Subcutaneous adipose tissue (tissue), 4 donors: ENCODE data around the gene SWSAP1. TPM values are rescaled to one million over a fixed set of nuclear protein-coding genes. Genes with fewer than 3 reads are reported as not detected.

Source experiments
- total RNA-seq, 4 donors: library from RNA; depleted of rRNA; stranded (reverse); fragments of >200 nt; gene quantifications; one replicate each; pipeline ENCODE4 v1.1.0, GENCODE V29; 2016
- TF ChIP-seq, protein P1 (sequence below): fragments of 450-650 bp; IDR thresholded peaks from one replicate; pipeline ENCODE4 v1.5.1; 2016; ENCODE audit warnings: low read depth, mild to moderate bottlenecking, control low read depth, antibody characterized with exemption, moderate library complexity

SWSAP1 gene, protein sequence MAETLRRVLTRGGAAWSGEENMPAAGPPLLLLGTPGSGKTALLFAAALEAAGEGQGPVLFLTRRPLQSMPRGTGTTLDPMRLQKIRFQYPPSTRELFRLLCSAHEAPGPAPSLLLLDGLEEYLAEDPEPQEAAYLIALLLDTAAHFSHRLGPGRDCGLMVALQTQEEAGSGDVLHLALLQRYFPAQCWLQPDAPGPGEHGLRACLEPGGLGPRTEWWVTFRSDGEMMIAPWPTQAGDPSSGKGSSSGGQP
- 1 to 10 TPM in 2 of 4 donors, under 1 TPM in 1, not detected in 1; 0.66 to 3.0 (median 1.0) TPM for total RNA-seq

DNA sequence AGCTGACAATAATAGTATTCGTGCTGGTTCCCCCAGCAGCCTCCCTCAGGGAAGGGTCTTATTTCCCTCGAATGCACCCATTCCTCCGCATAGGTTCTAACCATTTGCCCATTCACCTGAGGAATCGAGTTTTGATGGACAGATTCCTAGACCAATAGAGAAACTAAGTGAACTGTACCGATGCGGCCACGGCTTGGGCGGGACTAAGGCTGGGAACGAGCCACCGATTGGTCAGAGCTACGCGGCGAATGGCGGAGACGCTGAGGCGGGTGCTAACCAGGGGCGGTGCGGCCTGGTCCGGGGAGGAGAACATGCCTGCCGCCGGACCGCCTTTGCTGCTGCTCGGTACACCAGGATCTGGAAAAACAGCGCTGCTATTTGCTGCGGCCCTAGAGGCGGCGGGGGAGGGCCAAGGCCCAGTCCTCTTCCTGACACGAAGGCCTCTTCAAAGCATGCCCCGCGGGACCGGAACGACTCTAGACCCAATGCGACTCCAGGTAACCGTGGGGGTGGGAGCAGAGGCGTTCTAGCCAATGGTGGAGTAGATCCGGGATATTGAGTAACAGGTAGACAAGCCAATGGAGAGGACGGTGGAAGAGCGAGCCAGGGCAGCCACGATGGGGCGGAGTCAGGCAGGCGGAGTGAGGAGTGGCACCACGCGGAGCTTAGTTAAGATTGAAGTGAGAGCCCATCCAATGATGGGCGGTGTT, at the start of gene SWSAP1:
SWSAP1 (plus strand) TSS at position 234 of the 710 bp plus-strand sequence; CDS start at position 249, 15 bp downstream.
- TF ChIP-seq, protein P1, sequence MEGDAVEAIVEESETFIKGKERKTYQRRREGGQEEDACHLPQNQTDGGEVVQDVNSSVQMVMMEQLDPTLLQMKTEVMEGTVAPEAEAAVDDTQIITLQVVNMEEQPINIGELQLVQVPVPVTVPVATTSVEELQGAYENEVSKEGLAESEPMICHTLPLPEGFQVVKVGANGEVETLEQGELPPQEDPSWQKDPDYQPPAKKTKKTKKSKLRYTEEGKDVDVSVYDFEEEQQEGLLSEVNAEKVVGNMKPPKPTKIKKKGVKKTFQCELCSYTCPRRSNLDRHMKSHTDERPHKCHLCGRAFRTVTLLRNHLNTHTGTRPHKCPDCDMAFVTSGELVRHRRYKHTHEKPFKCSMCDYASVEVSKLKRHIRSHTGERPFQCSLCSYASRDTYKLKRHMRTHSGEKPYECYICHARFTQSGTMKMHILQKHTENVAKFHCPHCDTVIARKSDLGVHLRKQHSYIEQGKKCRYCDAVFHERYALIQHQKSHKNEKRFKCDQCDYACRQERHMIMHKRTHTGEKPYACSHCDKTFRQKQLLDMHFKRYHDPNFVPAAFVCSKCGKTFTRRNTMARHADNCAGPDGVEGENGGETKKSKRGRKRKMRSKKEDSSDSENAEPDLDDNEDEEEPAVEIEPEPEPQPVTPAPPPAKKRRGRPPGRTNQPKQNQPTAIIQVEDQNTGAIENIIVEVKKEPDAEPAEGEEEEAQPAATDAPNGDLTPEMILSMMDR = no peak

DNA sequence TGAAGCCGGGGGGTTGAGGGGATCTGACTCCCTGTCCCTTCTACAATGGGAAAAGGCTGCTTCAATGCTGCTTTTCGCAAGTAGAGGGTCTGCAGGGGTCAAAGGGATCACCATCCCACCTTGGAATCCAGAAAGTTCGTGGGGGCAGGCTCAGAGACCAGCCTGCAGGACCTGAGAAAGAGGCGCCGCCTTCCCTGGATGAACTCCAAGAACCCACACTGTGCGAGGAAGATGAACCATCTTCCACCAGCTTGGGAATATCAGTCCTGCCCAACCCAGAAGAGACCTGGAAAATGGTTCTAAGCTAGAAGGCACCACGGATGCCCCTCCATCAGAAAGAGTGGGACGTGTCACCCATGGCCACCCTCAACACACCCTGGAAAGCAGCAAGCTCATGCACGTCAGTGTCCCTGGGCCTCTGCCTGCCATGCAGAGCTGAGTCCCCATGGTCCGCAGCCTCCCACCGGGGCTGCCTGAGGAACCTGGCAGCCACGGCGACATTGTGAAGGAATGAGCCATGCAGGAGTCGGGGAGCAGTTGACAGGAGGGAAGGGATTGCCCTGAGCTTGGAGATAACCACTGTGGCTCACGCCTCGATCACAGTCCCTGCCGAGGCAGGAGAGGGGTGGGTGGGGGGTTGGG, 49.6 kb upstream of the SWSAP1 start:
- TF ChIP-seq, protein P1 = no peak

DNA sequence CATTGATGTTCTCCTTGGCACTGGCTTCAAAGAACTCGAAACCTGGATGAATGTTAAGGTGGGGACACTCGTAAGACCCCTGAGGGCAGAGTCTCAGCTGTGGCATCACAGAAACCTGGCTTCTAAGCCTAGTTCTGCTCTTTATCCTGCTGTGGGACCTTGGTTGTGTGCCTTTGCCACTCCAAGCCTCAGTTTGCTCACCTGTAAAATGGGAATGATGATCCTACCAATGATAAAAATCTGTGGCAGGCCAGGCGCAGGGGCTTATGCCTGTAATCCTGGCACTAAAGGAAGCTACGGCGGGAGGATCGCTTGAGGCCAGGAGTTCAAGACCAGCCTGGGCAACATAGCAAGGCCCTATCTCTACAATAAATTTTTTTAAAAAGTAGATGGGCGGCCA, 48.9 kb upstream of the SWSAP1 start:
- TF ChIP-seq, protein P1 = no peak

DNA sequence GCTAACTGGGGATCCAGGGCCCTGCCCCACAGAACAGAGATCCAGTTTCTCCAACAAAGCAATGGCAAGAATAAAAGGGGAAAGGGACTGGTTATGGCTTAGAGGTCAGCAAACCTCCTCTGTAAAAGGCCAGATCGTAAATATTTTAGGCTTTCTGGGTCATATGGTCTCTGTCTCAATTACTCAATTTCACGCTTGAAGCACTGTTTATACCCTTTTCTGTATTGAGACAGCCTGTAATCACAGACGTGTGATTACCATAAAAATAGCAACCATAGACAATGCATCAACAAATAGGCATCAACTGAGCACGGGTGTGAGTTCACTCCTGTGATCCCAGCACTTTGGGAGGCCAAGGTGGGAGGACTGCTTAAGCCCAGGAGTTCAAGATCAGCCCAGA, 44.3 kb upstream of the SWSAP1 start:
- TF ChIP-seq, protein P1 = no peak

DNA sequence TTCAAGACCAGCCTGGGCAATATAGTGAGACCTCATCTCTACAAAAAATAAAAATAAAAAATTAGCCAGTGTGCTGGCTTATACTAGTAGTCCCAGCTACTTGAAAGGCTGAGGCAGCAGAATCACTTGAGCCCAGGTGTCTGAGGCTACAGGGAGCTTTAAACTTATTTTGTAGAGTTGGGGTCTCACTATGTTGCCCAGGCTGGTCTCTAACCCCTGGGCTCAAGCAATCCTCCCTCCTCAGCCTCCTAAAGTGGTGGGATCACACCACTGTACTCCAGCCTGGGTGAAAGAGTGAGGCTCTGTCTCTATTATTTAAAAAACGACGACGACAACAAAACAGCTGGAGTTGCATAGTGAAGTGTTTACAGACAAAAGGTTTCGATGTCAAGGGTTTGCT, 43.0 kb upstream of the SWSAP1 start:
- TF ChIP-seq, protein P1 = no peak

DNA sequence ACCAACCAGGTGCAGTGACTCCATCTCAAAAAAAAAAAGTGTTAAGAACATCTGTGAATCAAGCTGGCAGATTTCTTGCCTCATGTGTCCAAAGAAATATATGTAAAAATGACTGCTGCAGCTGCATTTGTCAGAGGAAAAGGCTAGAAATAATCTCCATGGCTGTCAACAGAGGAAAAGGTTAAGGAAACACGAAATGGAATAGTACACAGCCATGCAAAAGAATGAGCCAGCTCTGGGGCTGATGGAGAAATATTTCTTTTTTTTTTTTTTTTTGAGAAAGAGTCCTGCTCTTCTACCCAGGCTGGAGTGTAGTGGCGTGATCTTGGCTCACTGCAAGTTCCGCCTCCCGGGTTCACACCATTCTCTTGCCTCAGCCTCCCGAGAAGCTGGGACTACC, 41.6 kb upstream of the SWSAP1 start:
- TF ChIP-seq, protein P1 = no peak
